Measurements from ENCODE around the gene LRRC8C. TPM values are rescaled to one million over a fixed set of nuclear protein-coding genes. Genes with fewer than 3 reads are reported as not detected.

The LRRC8C gene
- total and polyA plus RNA-seq, 2 of the 8 experiments (the other 6 are each of a cell fraction or from before 2014, with no cell fraction given), result 1.1 to 2.1 TPM

GRCh38 chr1:89633248-89633799, 404 bp downstream of the LRRC8C start:
- H2BK20ac ChIP-seq (ENCODE audit: low read length), result no peak overlapping the region
- 1% methylated on average over 27 of the region's 57 CpGs; no CpG with 5 or more reads in 1 of the 2 experiments for WGBS, 2 experiments (ENCODE audit: extremely low coverage in 1 of 2, insufficient coverage in 1 of 2, insufficient read length in 1 of 2, insufficient replicate concordance in 2 of 2, low coverage in 1 of 2, low lambda C conversion rate in 2 of 2, missing lambda C conversion rate in 1 of 2)
- H2AK5ac ChIP-seq (ENCODE audit: low read depth, low read length), result no peak overlapping the region
- no peaks in the 10 kb centered on the region for H4K20me1 ChIP-seq (replicated peaks in 1 of 2; ENCODE audit: control insufficient read depth in 1 of 2, insufficient read depth in 2 of 2, low read length in 2 of 2)
- H3K23ac ChIP-seq (ENCODE audit: insufficient read length), result no peak overlapping the region
- H3K56ac ChIP-seq (replicated peaks; ENCODE audit: insufficient read length, low read depth, low read length), result peak overlapping the region; percentile 26
- H2BK12ac ChIP-seq (ENCODE audit: low read depth, low read length), result 0 out of 2 replicates have a peak overlapping the region, but pooled peaks have one; percentile 22
- no peak for FAIRE-seq
- peak overlapping the region; percentile 57 to 74 (median 72) for H3K4me3 ChIP-seq (ENCODE audit: extremely low read depth in 1 of 4, insufficient read depth in 2 of 4, low read depth in 3 of 4, low read length in 4 of 4)
- H2BK5ac ChIP-seq (ENCODE audit: low read depth, low read length), result no peak overlapping the region
- no peak overlapping the region for H3K27ac ChIP-seq (ENCODE audit: low read depth, low read length)
- no peak overlapping the region; the same call in 1 of the 2 replicates for H4K8ac ChIP-seq (ENCODE audit: extremely low read depth, insufficient read depth, low read length)
- H3K9me3 ChIP-seq (ENCODE audit: insufficient read depth in 2 of 2, low read depth in 1 of 2, low read length in 1 of 2), result no peaks in the 10 kb centered on the region
- H3K18ac ChIP-seq (ENCODE audit: extremely low read depth, low read length), result peak overlapping the region; percentile 68
- H2BK15ac ChIP-seq (ENCODE audit: low read length), result no peak overlapping the region
- peaks cover 0 to 10% (median 7%) of the 10 kb centered on the region in 4 experiments; a peak in 5 of 7 replicates for H3K4me1 ChIP-seq (replicated peaks in 1 of 4; ENCODE audit: control insufficient read depth in 3 of 4, insufficient read depth in 4 of 4, low read length in 3 of 4)
- H3K14ac ChIP-seq (ENCODE audit: insufficient read length), result no peak overlapping the region
- peaks cover 18% of the 10 kb centered on the region for H3K23me2 ChIP-seq (ENCODE audit: low read depth, low read length)
- H3K79me2 ChIP-seq (ENCODE audit: control insufficient read depth in 1 of 2, insufficient read depth in 2 of 2, low read length in 2 of 2), result no peaks in the 10 kb centered on the region
- H3K9ac ChIP-seq (replicated peaks in 1 of 4; ENCODE audit: extremely low read depth in 1 of 4, low read depth in 3 of 4, low read length in 3 of 4), result peak overlapping the region in 2 of 4 experiments; percentile 23 to 81; a peak in 4 of 7 replicates
- peak overlapping the region; percentile 30 for H4K5ac ChIP-seq (ENCODE audit: insufficient read length, low read depth, low read length)
- ChIA-PET POLR2A (ENCODE audit: partially characterized antibody) (interaction anchor here (0.6 to 1.9 kb wide), 2 partner anchors 130 to 209 kb away, joined by 4 read pairs; no protein-coding TSS in a partner anchor), CTCF (ENCODE audit: partially characterized antibody) (interaction anchor here (1.1 to 9.7 kb wide), 5 partner anchors 10 to 130 kb away, joined by 3 to 101 read pairs (median 5); no protein-coding TSS in a partner anchor)
- H3K79me1 ChIP-seq (ENCODE audit: low read depth, low read length), result no peaks in the 10 kb centered on the region
- no peak overlapping the region for H2BK120ac ChIP-seq (replicated peaks; ENCODE audit: low read depth, low read length)
- no peak overlapping the region for H3K4ac ChIP-seq (replicated peaks; ENCODE audit: insufficient read length, low read depth, low read length)
- peak overlapping the region; percentile 13 for H4K91ac ChIP-seq (replicated peaks; ENCODE audit: insufficient read length, low read length)
- H2AFZ ChIP-seq (ENCODE audit: low read length), result peak overlapping the region; percentile 59; the same call in 1 of the 2 replicates
- H3K27me3 ChIP-seq (replicated peaks in 1 of 4; ENCODE audit: control insufficient read depth in 3 of 4, extremely low read depth in 1 of 4, insufficient read depth in 3 of 4, low read length in 3 of 4), result peaks cover 0 to 23% (median 18%) of the 10 kb centered on the region in 4 experiments; a peak in 5 of 7 replicates
- H3K36me3 ChIP-seq (ENCODE audit: control insufficient read depth in 2 of 4, insufficient read depth in 4 of 4, low read length in 3 of 4), result no peaks in the 10 kb centered on the region
- no peak for DNase-seq (ENCODE audit: low read depth in 1 of 2, low spot score in 2 of 2)
- H3K4me2 ChIP-seq (ENCODE audit: insufficient read depth in 1 of 2, low read depth in 2 of 2, low read length in 2 of 2), result peak overlapping the region; percentile 85 to 88
- no peak for TF ChIP-seq JUND (IDR thresholded peaks at IDR 0.05; ENCODE audit: low read length)
- TF ChIP-seq KDM4A (IDR thresholded peaks at IDR 0.05; ENCODE audit: low read depth, low read length, severe bottlenecking), result peak; percentile 92
- TF ChIP-seq GTF2F1 (IDR thresholded peaks at IDR 0.05; ENCODE audit: borderline replicate concordance, low read depth, low read length), result no peak
- no peak; the same call in 1 of the 2 replicates for TF ChIP-seq MAX (IDR thresholded peaks at IDR 0.05)
- peak; percentile 51 for TF ChIP-seq EZH2 (IDR thresholded peaks at IDR 0.05; ENCODE audit: low read depth, low read length, severe bottlenecking)
- peak; percentile 41; the same call in 1 of the 2 replicates for TF ChIP-seq BACH1 (IDR thresholded peaks at IDR 0.05; ENCODE audit: low read length)
- TF ChIP-seq NANOG (IDR thresholded peaks at IDR 0.05; ENCODE audit: insufficient read depth, low read depth, low read length, poor library complexity, severe bottlenecking), result no peak
- TF ChIP-seq BRCA1 (IDR thresholded peaks at IDR 0.05; ENCODE audit: low read depth, low read length), result no peak
- TF ChIP-seq ZNF274 (IDR thresholded peaks at IDR 0.05; ENCODE audit: borderline replicate concordance, extremely low read depth, low read length), result no peak
- no peak for TF ChIP-seq TBP (IDR thresholded peaks at IDR 0.05; ENCODE audit: low read depth, low read length)
- no peak for TF ChIP-seq GABPA (IDR thresholded peaks at IDR 0.05; ENCODE audit: borderline replicate concordance, insufficient read depth, low read length)
- TF ChIP-seq RNF2 (IDR thresholded peaks at IDR 0.05; ENCODE audit: borderline replicate concordance, low read depth, low read length, missing control alignments, poor library complexity, severe bottlenecking), result peak; percentile 21

Measured in H1 (cell line).